Measurements from ENCODE around the gene SHISA4. TPM values are rescaled to one million over a fixed set of nuclear protein-coding genes. Genes with fewer than 3 reads are reported as not detected.
A peak's percentile ranks its signal among the peaks of the same experiment; 100 is the strongest.
"Not testable (repeated sequence)": the region's sequence is repeated elsewhere in the genome, so short reads cannot be mapped to it uniquely, and the experiment has no call there.

SHISA4 gene, protein sequence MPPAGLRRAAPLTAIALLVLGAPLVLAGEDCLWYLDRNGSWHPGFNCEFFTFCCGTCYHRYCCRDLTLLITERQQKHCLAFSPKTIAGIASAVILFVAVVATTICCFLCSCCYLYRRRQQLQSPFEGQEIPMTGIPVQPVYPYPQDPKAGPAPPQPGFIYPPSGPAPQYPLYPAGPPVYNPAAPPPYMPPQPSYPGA
- 31.9 and 43.4 TPM in 2 replicates for total RNA-seq (2014; rRNA removed; shearing (Covaris generic))

DNA sequence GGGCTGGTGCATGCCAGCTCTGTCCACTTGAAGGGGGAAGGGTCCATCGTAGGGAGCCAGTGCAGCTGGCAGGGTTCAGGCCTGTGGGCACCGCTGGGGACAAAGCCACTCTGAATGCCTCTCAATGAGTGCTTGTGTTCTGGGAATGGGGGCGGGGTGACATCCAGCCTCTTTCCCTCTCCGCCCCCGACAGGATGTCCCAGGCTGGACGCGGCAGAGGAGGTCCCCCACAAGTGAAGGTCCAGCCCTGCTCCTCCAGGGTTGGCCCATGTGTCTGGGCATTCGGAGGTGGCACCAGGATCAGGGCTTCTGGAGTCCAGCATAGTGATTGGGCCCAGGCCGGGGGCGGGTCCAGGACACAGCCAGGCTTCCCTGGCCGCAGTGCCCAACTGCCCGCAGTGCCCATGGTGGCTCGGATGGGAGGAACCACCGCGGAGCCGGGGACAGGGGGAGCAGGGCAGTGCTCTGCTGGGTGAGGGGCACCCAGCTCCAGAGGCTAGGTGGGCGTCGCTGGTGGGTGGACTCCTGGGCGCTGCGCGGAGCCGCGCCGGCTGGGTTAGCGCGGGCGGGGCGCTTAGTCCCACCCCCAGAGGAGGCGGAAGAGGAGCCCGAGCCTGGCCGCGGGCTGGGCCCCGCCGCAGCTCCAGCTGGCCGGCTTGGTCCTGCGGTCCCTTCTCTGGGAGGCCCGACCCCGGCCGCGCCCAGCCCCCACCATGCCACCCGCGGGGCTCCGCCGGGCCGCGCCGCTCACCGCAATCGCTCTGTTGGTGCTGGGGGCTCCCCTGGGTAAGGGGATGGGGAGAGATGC, at the start of gene SHISA4:
SHISA4 (plus strand) TSS at position 617 of the 808 bp plus-strand sequence; CDS start at position 714, 97 bp downstream.
- Histone ChIP-seq H3K4me1 (replicated peaks) (peaks cover 45% of the 10 kb centered on the region), H3K27ac (peak within 1 kb of the TSS; percentile 23; the same call in 1 of the 2 replicates), H3K36me3 (peaks cover 7% of the 10 kb centered on the region), H3K9me3 (replicated peaks) (no peaks in the 10 kb centered on the region), H3K27me3 (replicated peaks) (no peaks in the 10 kb centered on the region), H3K4me3 (peak within 1 kb of the TSS; percentile 62)
- DNase-seq (ENCODE audit: low read depth in 1 of 2, low spot score in 2 of 2): peak; percentile 85

DNA sequence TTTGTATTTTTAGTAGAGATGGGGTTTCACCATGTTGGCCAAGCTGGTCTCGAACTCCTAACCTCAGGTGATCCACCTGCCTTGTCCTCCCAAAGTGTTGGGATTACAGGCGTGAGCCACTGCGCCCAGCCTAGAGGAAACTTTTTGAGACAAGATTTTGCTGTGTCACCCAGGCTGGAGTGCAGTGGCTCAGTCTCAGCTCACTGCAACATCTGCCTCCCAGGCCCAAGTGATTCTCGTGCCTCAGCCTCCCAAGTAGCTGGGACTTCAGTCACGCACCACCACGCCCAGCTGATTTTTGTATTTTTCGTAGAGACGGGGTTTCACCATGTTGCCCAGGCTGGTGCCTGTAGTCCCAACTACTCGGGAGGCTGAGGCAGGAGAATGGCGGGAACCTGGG, 49.6 kb upstream of the SHISA4 start:
- not testable (repeated sequence) for H3K27me3 ChIP-seq (replicated peaks); H3K27ac ChIP-seq; DNase-seq (ENCODE audit: low read depth in 1 of 2, low spot score in 2 of 2); H3K4me3 ChIP-seq; H3K4me1 ChIP-seq (replicated peaks); H3K9me3 ChIP-seq (replicated peaks)
- H3K36me3 ChIP-seq: peaks cover 29% of the 10 kb centered on the region

DNA sequence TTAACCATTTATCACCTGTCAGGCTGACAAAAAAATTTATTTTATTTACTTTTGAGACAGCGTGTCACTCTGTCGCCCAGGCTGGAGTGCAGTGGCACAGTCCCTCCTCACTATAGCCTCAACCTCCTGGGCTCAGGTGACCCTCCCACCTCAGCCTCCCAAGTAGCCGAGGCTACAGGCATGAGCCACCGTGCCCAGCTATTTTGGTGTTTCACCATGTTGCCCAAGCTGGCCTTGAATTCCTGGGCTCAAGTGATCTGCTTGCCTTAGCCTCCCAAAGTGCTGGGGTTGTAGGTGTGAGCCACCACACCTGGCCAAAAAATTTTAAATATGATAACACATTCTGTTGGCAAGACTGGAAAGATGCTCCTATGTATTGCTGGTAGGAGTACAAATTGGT, 48.6 kb upstream of the SHISA4 start:
- Histone ChIP-seq H3K27me3 (replicated peaks) (no peaks in the 10 kb centered on the region), H3K27ac (no peak overlapping the region), H3K4me1 (replicated peaks) (no peaks in the 10 kb centered on the region; the same call in 1 of the 2 replicates), H3K4me3 (no peak overlapping the region), H3K9me3 (replicated peaks) (no peaks in the 10 kb centered on the region), H3K36me3 (peaks cover 22% of the 10 kb centered on the region)
- DNase-seq (ENCODE audit: low read depth in 1 of 2, low spot score in 2 of 2): no peak

DNA sequence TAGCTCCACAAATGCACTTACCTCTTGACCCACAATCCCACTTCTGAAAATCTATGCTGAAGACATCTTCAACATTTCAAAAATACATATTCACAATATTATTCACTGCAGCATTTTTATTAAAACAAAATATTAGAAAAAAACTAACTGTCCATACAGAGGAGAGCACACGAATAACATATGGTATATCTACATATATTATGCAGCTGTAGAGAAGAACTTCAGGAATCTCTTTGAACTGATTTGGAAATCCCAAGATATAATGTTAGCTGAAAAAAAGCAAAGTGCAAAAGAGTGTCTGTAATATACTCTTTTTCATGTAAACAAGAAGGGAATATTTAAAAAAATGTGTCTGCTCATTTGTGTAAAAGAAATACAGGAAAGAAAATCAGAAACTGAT, 48.2 kb upstream of the SHISA4 start:
- Histone ChIP-seq H3K9me3 (replicated peaks) (no peaks in the 10 kb centered on the region), H3K27ac (no peak overlapping the region), H3K27me3 (replicated peaks) (no peaks in the 10 kb centered on the region), H3K4me1 (replicated peaks) (no peaks in the 10 kb centered on the region; the same call in 1 of the 2 replicates), H3K36me3 (peaks cover 18% of the 10 kb centered on the region), H3K4me3 (no peak overlapping the region)
- no peak for DNase-seq (ENCODE audit: low read depth in 1 of 2, low spot score in 2 of 2)

DNA sequence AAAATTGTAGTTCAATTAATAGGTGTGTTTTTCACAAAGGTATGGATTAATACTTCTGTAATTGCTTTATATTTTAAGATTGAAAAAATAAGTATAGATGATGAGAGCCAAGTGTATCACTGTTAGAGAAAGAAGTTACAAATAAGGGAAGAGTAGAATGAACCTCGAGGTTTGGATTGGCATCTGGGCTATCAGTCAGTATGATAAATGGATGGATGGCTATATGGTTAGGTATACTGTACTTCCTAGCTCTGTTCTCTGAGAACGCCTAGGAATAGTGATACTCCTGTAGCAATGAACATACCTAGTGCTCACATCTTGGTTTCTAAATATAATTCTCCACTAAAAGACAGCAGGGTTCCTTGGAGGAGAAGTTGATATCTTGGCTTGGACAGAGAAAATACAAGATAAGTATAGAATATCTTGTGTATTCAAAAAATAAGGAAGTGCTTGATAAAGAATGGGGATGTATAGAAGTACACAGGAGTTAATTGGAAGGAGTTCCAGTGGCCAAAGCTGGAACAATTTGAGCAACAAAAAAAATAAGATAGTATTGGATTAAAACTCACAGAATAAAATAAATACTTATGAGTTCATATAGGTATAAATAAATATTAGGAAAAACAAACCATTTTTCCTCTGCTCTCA, 47.3 kb upstream of the SHISA4 start:
- H3K27me3 ChIP-seq (replicated peaks): no peaks in the 10 kb centered on the region
- H3K4me1 ChIP-seq (replicated peaks): peaks cover 3% of the 10 kb centered on the region; the same call in 1 of the 2 replicates
- no peaks in the 10 kb centered on the region for H3K9me3 ChIP-seq (replicated peaks)
- H3K27ac ChIP-seq: no peak overlapping the region
- H3K4me3 ChIP-seq: no peak overlapping the region
- no peak for DNase-seq (ENCODE audit: low read depth in 1 of 2, low spot score in 2 of 2)
- peaks cover 14% of the 10 kb centered on the region; the same call in 1 of the 2 replicates for H3K36me3 ChIP-seq

DNA sequence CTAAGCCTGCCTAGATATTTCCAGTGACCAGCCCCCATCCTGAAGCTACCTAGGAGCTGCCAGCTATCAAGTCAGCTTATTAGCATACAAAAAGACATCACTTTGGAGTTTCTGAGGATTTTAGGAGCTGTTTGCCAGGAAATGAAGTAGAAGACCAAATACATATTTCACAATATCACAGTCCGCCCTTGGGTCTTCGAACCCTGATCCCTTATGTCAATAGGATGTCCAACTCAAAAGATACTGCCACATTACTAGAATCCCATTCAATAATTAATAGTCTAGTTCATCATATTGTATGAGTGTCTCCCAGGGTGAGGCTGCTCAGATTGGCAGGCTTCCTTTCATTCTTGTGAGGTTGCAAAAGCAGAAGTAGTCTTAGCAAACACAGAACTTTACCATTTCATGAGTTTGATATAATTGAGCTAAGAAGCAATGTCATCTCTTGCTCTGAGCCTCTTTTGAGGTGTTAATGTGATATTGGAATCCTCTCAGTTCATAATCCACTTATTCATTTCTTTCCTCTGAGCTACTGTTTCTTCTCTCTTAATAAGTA, 46.1 kb upstream of the SHISA4 start:
- Histone ChIP-seq H3K9me3 (replicated peaks) (no peaks in the 10 kb centered on the region), H3K4me1 (replicated peaks) (peaks cover 3% of the 10 kb centered on the region; the same call in 1 of the 2 replicates), H3K27me3 (replicated peaks) (no peaks in the 10 kb centered on the region), H3K4me3 (no peak overlapping the region), H3K36me3 (peaks cover 20% of the 10 kb centered on the region), H3K27ac (no peak overlapping the region)
- no peak for DNase-seq (ENCODE audit: low read depth in 1 of 2, low spot score in 2 of 2)

DNA sequence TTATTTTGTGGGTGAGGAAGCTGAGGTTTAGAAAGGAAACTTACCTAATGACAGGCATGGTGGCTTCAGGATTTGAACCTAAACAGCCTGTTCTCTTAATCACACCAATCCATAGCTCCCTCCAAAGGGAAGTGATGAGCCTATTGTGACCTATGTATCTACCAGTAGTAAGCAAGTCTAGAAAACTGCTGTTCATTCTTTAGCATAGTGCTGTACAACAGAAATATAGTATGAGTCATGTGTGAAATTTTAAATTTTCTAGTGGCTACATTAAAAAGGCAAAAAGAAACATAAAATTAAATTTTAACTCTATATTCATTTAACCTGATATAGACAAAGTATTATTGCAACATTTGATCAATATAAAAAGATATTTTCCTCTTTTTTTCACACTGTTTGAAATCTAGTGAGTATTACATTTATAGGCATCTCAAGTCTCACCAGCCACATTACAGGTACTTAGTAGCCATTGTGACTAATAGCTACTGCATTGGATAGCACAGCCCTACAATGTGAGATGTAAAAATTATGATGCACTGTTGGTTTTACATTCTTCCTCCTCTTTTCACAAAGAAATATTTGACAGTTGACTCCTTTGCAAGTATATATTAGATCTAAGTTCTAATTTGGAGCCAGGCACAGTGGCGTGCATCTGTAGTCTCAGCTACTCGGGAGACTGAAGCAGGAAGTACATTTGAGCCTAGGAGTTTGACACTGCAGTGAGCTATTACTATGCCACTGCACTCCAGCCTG, 43.2 kb upstream of the SHISA4 start:
- no peak overlapping the region for H3K4me3 ChIP-seq
- peak in 1 of 2 experiments; percentile 30 for DNase-seq (ENCODE audit: low read depth in 1 of 2, low spot score in 2 of 2)
- peaks cover 18% of the 10 kb centered on the region for H3K4me1 ChIP-seq (replicated peaks)
- peak overlapping the region; percentile 19 for H3K27ac ChIP-seq
- H3K9me3 ChIP-seq (replicated peaks): no peaks in the 10 kb centered on the region
- no peaks in the 10 kb centered on the region for H3K27me3 ChIP-seq (replicated peaks)
- H3K36me3 ChIP-seq: peaks cover 36% of the 10 kb centered on the region

DNA sequence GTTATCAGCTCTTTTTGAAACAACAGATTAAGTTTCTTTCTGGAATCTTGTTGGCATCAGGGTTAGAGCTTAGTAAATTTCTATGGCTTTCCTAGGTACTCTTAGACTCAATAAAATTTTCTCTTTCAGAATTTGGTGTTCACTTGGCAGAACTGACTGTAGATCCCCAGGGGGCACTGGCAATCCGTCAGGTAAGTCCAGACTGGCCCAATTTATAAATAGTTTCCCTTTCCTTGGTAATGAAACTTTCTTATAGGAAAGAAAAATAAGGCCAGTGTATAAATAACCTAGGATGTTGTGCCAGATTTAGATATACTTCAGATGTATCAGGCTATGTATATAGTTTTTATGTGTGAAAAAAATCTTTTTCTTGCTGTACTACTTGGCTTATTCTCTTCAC, 41.5 kb upstream of the SHISA4 start:
- no peak overlapping the region for H3K4me3 ChIP-seq
- DNase-seq (ENCODE audit: low read depth in 1 of 2, low spot score in 2 of 2): no peak
- no peaks in the 10 kb centered on the region for H3K9me3 ChIP-seq (replicated peaks)
- H3K4me1 ChIP-seq (replicated peaks): peaks cover 21% of the 10 kb centered on the region
- no peak overlapping the region for H3K27ac ChIP-seq
- H3K27me3 ChIP-seq (replicated peaks): no peaks in the 10 kb centered on the region
- peaks cover 43% of the 10 kb centered on the region for H3K36me3 ChIP-seq

DNA sequence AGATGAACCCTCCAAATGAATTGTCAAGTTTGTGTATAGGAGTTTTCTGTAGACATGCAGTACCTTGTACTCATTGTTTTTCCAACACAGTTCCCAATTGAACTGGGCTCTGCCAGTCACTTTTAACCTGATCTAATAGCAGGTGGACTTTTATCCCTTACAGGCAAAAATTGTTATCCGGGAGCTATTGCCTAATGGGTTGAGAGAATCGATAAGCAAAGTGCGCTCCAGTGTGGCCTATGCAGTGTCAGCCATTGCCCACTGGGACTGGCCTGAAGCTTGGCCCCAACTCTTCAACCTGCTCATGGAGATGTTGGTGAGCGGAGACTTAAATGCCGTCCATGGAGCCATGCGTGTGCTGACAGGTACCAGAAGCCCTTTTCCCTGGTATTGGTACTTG, 40.5 kb upstream of the SHISA4 start:
- no peak overlapping the region for H3K27ac ChIP-seq
- no peak for DNase-seq (ENCODE audit: low read depth in 1 of 2, low spot score in 2 of 2)
- H3K9me3 ChIP-seq (replicated peaks): no peaks in the 10 kb centered on the region
- H3K4me3 ChIP-seq: no peak overlapping the region
- H3K27me3 ChIP-seq (replicated peaks): no peaks in the 10 kb centered on the region
- peaks cover 21% of the 10 kb centered on the region for H3K4me1 ChIP-seq (replicated peaks)
- H3K36me3 ChIP-seq: peaks cover 54% of the 10 kb centered on the region

DNA sequence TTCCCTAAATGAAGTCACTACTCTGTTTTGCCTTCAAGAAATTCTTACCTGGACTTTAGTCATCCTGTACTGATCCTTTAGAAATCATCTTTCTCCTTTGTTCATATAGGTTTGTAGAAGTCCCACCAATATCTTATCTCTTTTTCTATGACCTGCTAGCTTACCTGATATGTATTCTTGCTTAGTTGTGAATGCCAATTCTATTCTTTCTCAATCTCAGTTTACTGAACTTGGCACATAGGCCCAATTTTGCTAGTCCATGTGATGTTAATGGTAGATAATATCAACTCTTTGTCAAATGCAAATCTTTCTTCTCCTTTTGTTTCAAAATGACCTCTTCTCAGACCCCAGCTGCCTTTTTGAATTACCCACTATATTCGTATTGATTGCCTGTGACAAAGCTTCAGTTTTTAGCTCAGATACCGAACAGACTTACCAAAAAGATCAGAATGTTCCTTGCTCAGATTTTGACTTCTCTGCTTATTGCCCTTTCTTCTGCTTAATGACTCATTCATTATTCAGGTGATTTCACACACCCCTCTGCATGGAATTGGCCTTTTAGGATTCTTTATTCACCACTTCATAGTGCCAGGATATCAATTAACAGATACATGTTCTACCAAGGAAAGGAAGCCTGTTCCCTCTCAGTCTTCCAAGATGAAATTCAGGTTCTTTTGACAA, 39.2 kb upstream of the SHISA4 start:
- Histone ChIP-seq H3K4me3 (no peak overlapping the region), H3K27me3 (replicated peaks) (no peaks in the 10 kb centered on the region), H3K36me3 (peaks cover 67% of the 10 kb centered on the region), H3K9me3 (replicated peaks) (no peaks in the 10 kb centered on the region), H3K4me1 (replicated peaks) (peaks cover 21% of the 10 kb centered on the region), H3K27ac (peak overlapping the region; percentile 67)
- no peak for DNase-seq (ENCODE audit: low read depth in 1 of 2, low spot score in 2 of 2)

DNA sequence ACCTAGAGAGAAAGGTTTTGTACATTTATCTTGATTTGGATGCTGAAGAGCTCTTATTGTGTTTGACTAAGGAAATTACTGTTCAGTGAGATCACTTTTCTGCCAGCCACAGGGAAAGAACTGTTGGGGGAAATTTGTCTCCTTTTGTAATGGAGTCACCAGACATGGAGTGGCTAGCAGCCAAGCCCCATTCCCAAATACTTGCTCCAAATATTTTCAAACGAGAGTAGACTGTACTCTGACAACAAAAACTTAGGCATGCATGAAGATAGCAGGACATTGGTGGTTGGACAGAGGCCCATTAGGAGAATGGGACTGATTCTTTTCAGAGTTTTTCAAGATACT, 38.7 kb upstream of the SHISA4 start:
- H3K27me3 ChIP-seq (replicated peaks): no peaks in the 10 kb centered on the region
- peak overlapping the region; percentile 67 for H3K27ac ChIP-seq
- peaks cover 21% of the 10 kb centered on the region for H3K4me1 ChIP-seq (replicated peaks)
- H3K36me3 ChIP-seq: peaks cover 72% of the 10 kb centered on the region
- H3K4me3 ChIP-seq: no peak overlapping the region
- DNase-seq (ENCODE audit: low read depth in 1 of 2, low spot score in 2 of 2): peak; percentile 74 to 87
- H3K9me3 ChIP-seq (replicated peaks): no peaks in the 10 kb centered on the region

DNA sequence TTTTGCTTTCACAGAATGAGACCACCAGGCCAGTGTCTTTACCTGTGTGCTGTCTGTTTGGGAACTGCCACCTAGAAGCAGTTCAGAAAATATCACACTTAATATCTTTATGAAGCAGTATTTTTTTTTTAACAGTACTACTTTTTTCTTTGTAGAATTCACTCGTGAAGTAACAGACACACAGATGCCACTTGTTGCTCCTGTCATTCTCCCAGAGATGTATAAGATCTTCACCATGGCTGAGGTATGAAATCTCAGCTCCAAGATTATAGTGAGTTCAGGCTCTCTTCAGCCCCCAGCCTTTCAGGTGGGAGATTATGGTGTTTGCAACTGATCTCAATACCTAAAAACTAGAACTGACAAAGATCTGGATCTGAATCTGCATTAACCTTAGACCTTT, 36.7 kb upstream of the SHISA4 start:
- no peak overlapping the region for H3K4me3 ChIP-seq
- peaks cover 18% of the 10 kb centered on the region for H3K4me1 ChIP-seq (replicated peaks)
- H3K9me3 ChIP-seq (replicated peaks): no peaks in the 10 kb centered on the region
- no peak for DNase-seq (ENCODE audit: low read depth in 1 of 2, low spot score in 2 of 2)
- H3K36me3 ChIP-seq: peaks cover 87% of the 10 kb centered on the region
- no peaks in the 10 kb centered on the region for H3K27me3 ChIP-seq (replicated peaks)
- H3K27ac ChIP-seq: no peak overlapping the region

DNA sequence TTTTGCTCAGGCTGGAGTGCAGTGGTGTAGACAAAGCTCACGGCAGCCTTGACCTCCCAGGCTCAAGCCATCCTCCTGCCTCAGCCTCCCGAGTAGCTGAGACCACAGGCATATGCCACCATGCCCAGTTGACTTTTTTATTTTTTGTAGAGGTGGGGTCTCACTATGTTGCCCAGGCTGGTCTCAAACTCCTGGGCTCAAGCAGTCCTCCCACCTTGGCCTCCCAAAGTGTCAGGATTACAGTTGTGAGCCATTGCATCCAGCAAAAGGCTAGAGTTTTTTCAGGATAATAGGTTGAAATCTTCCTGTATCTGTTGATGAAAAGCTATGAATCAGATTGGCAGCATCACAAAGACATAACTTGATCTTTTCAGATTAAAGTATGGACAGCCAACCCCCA, 32.0 kb upstream of the SHISA4 start:
- DNase-seq (ENCODE audit: low read depth in 1 of 2, low spot score in 2 of 2); H3K4me3 ChIP-seq; H3K27ac ChIP-seq; H3K27me3 ChIP-seq (replicated peaks); H3K4me1 ChIP-seq (replicated peaks); H3K9me3 ChIP-seq (replicated peaks): not testable (repeated sequence)
- H3K36me3 ChIP-seq: peaks cover 95% of the 10 kb centered on the region

Measured in SJSA1 (cell line).